Esophagus muscularis mucosa (tissue), 2 donors: Measurements from ENCODE around the gene NT5DC3.

Experiments
- EP300 ChIP-seq: sonication (generic); formaldehyde crosslinking; IDR thresholded peaks from one replicate; pipeline ENCODE4 v1.6.1; 2017; ENCODE audit warnings: antibody characterized with exemption
- POLR2A ChIP-seq: fragments of 450-650 bp; IDR thresholded peaks from one replicate; pipeline ENCODE4 v1.6.1; 2017; ENCODE audit warnings: antibody characterized with exemption, moderate library complexity, mild to moderate bottlenecking, low read depth

DNA sequence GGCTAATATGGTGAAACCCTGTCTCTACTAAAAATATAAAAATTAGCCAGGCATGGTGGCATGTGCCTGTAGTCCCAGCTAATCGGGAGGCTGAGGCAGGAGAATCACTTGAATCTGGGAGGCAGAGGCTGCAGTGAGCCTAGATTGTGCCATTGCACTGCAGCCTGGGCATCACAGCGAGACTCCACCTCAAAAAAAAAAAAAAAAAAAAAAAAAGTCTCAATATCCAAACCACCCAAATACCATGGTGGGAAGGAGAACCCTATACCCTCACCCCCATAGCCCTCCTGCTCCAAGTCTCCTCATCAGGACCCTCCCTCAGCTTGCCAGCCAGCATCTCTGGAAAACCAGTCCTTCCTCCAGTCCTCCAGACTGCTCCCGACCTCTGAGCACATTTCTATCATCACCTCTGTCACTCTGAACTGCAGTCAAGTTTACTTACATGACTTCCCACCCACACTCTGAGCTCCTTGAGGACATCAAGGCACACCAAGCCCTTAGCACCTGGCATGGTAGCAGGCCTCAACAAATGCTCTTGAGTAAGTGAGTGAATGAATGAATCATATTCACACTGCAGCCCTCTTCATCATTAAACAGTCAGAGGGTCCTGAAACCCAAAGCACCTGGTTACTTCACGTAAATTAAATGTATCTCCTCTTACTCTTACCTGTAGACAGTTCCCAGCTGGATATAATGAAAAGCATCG is 35.2 kb downstream of the NT5DC3 start:
- TF ChIP-seq POLR2A (no peak), EP300 (no peak)
